GM12873 (cell line): ENCODE measurements around the gene MED16.

ENCODE experiments used
- TF ChIP-seq, protein P1 (sequence below): IDR thresholded peaks from 2 replicates; pipeline ENCODE4 v1.5.1; 2012; ENCODE audit warnings: low read depth, mild to moderate bottlenecking, moderate library complexity, low read length, control low read depth; ENCODE audit not compliant: insufficient read depth; ENCODE audit errors: missing control alignments

The MED16 gene

DNA sequence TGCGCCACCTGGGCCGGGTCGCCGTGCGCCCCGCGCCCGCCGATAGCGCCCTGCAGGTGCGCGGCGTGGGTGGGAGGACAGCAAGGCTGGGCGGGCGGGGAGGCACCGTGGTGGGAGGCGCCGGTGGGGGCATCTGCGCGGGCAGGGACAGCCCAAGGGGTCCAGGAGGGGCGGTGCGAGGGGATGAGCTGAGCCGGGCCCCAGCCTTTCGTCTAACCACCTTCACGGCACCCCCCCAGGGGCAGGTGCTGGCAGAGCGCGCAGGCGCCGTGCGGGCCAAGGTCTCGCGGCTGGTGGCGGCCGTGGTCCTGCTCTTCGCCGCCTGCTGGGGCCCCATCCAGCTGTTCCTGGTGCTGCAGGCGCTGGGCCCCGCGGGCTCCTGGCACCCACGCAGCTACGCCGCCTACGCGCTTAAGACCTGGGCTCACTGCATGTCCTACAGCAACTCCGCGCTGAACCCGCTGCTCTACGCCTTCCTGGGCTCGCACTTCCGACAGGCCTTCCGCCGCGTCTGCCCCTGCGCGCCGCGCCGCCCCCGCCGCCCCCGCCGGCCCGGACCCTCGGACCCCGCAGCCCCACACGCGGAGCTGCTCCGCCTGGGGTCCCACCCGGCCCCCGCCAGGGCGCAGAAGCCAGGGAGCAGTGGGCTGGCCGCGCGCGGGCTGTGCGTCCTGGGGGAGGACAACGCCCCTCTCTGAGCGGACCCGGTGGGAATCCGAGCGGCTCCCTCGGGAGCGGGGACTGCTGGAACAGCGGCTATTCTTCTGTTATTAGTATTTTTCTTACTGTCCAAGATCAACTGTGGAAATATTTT is 27.3 kb upstream of the MED16 start:
- TF ChIP-seq, protein P1, sequence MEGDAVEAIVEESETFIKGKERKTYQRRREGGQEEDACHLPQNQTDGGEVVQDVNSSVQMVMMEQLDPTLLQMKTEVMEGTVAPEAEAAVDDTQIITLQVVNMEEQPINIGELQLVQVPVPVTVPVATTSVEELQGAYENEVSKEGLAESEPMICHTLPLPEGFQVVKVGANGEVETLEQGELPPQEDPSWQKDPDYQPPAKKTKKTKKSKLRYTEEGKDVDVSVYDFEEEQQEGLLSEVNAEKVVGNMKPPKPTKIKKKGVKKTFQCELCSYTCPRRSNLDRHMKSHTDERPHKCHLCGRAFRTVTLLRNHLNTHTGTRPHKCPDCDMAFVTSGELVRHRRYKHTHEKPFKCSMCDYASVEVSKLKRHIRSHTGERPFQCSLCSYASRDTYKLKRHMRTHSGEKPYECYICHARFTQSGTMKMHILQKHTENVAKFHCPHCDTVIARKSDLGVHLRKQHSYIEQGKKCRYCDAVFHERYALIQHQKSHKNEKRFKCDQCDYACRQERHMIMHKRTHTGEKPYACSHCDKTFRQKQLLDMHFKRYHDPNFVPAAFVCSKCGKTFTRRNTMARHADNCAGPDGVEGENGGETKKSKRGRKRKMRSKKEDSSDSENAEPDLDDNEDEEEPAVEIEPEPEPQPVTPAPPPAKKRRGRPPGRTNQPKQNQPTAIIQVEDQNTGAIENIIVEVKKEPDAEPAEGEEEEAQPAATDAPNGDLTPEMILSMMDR, result peak; percentile 5

DNA sequence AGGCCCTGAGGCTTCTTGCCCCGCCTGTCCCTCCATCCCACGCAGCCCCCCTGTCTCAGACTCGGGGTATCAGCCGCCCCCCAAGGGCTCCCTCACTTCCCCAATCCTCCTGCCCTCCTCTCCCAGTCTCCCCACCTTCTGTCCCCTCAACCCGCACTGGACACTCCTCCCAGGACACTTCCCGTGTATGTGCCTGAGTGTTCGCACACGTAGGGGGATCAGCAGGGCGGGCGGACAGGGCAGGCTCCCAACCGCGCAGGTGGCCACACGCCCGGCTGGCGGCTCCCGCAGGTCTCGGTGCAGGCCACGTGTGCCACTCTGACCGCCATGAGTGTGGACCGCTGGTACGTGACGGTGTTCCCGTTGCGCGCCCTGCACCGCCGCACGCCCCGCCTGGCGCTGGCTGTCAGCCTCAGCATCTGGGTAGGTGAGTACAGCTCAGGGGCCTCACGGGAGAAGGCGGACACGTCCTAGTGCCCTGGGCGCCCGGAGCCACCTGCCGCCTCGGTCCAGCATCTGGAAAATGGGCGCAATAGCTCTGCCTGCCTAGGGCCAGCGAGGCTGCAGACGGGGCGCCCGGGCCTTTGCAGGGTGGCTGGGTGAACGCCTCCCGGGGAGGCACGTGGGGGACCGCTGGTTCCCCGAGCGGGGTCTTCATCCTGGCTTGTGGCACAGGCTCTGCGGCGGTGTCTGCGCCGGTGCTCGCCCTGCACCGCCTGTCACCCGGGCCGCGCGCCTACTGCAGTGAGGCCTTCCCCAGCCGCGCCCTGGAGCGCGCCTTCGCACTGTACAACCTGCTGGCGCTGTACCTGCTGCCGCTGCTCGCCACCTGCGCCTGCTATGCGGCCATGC is 26.4 kb upstream of the MED16 start:
- TF ChIP-seq, protein P1, result no peak

DNA sequence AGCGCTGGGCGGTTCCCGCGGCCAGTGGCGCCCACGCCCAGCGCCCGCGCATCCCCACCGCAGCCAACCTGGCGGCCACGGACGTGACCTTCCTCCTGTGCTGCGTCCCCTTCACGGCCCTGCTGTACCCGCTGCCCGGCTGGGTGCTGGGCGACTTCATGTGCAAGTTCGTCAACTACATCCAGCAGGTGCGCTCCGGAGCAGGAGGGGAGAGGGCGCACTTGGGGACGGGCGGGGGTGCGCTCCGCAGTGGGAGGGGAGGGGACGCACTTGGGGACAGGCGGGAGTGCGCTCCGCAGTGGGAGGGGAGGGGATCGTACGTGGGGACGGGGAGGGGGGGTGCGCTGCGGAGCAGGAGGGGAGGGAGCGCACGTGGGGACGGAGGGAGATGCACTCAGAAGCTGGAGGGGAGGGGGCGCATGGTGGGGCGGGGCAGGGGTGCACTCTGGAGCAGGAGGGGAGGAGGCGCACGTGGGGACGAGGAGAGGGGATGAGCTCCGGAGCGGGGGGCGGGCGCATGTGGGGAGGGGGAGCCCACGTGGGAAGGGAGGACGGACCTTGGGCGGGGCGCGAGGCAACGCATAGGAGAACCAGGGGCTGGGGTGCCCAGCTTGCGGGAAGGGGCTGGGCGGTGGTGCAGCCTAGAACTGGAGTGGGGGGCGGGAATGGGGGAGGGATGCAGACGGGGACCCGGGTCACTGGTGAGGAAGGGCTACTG is 25.7 kb upstream of the MED16 start:
- TF ChIP-seq, protein P1, result no peak

DNA sequence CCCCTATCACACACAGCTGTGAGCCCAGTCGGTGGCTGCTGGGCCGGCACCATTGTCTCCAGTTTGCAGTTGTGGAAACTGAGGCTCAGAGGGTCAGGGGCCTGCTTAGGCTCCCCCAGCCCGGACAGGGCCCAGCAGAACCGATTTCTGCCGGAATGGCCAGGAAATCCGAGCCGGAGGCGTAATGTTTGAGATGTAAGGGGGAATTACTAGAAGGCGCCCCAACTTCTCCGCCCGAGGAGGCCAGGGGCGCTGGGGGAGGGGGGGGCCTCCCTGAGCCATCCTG is 25.1 kb upstream of the MED16 start:
- TF ChIP-seq, protein P1, result no peak

DNA sequence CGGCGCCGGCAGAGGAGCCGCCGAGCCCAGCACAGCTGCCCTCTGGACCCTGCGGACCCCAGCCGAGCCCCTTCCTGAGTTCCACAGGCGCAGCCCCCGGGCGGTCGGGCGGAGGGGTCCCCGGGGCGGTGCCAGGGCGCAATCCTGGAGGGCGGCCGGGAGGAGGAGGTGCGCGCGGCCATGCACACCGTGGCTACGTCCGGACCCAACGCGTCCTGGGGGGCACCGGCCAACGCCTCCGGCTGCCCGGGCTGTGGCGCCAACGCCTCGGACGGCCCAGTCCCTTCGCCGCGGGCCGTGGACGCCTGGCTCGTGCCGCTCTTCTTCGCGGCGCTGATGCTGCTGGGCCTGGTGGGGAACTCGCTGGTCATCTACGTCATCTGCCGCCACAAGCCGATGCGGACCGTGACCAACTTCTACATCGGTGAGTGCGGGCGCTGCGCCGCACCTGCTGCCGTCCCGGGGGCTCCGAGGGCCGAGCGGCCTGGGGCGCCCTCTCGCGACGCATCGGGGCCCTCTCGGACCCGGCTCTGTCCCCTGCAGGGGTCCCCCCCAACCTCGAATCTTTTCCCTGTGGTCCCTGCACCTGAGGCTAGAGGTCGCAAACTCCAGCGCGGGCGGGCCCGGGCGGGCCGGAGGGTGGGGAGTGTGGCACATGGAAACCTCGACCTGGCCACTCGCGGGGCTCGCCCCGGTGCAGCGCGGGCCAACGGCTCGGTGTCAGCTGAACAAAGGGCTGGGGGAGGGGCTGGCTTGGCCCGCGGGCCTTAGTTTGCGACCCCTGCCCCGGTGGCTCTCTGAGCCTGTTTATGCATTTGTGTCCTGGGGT is 24.6 kb upstream of the MED16 start, which contains the start of gene KISS1R:
KISS1R (plus strand) TSS at position 11 of the 829 bp plus-strand sequence; CDS start at position 181, 170 bp downstream.
- TF ChIP-seq, protein P1, result peak; percentile 76

DNA sequence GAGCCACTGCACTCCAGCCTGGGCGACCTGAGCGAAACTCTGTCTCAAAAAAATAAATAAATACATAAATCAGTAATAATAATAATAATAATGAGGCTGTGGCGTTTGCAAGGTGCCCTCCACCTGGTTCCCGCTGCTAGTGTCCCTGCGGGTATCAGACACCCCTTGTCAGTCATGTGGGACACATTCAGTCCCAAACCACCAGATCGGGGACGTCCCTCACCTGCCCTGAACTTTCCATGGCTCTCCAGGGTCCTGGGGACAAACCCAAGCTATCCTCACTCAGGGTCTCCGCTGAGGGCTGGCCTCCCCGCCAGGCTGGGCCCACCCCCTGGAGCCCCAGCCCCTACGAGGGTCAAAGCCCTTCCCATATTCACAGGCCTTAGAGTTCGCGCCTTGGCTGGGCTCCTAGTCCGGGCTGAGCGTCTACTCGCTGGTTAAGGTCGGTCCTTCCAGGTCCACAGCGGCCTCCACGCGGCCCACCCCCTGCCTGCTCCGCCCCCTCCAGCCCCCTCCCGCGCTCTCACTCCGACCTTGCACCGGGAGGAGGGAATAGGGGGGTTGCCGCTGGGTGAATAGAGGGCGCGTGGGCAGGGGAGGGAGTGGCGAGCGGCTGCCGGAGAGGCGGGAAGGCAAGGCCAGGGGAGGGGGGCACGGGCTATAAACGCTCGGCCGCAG is 23.8 kb upstream of the MED16 start:
- TF ChIP-seq, protein P1, result no peak
